SHP77 (cell line): ENCODE results near the gene KDM8.
A peak's percentile ranks its signal among the peaks of the same experiment; 100 is the strongest.
"Not testable (repeated sequence)": the region's sequence is repeated elsewhere in the genome, so short reads cannot be mapped to it uniquely, and the experiment has no call there.

Experiments used
- DNase-seq, 2 experiments: peaks; one replicate each; lab custom pipeline; 2025; lab: John Stamatoyannopoulos, UW

Gene KDM8

GRCh38 chr16:27242868-27243590 lies 39.7 kb downstream of the KDM8 start:
- no peak for DNase-seq

GRCh38 chr16:27243725-27244362 lies 40.5 kb downstream of the KDM8 start:
- DNase-seq = no peak

GRCh38 chr16:27244363-27244755 lies 41.0 kb downstream of the KDM8 start:
- DNase-seq = no peak

GRCh38 chr16:27245276-27246172 lies 42.2 kb downstream of the KDM8 start:
- DNase-seq = peak in 1 of 2 experiments; percentile 26

- DNase-seq = no peak
These were observed 43.1 kb downstream of the KDM8 start for GRCh38 chr16:27246439-27246838.

- DNase-seq = not testable (repeated sequence)
These were observed 43.8 kb downstream of the KDM8 start for GRCh38 chr16:27247076-27247475.

- no peak for DNase-seq
These were observed 44.7 kb downstream of the KDM8 start for GRCh38 chr16:27248036-27248435.

- DNase-seq = not testable (repeated sequence)
These were observed 45.6 kb downstream of the KDM8 start for GRCh38 chr16:27248886-27249285.

GRCh38 chr16:27251541-27252205 lies 48.3 kb downstream of the KDM8 start:
- DNase-seq = no peak

GRCh38 chr16:27252206-27252585 lies 48.9 kb downstream of the KDM8 start:
- DNase-seq = no peak

- DNase-seq = no peak
These were observed 50.2 kb downstream of the KDM8 start for GRCh38 chr16:27253526-27253930.

- no peak for DNase-seq
These were observed 51.0 kb downstream of the KDM8 start for GRCh38 chr16:27254262-27254811.

GRCh38 chr16:27256861-27257260 lies 53.5 kb downstream of the KDM8 start:
- no peak for DNase-seq

- no peak for DNase-seq
These were observed 53.9 kb downstream of the KDM8 start for GRCh38 chr16:27257271-27257670.

GRCh38 chr16:27258241-27258734 lies 55.0 kb downstream of the KDM8 start:
- no peak for DNase-seq

GRCh38 chr16:27259710-27260109 lies 56.4 kb downstream of the KDM8 start:
- no peak for DNase-seq

GRCh38 chr16:27262904-27263423 lies 59.6 kb downstream of the KDM8 start:
- DNase-seq = not testable (repeated sequence)

GRCh38 chr16:27264151-27264550 lies 60.8 kb downstream of the KDM8 start:
- DNase-seq = no peak

- DNase-seq = no peak
These were observed 62.7 kb downstream of the KDM8 start for GRCh38 chr16:27265982-27266381.

- DNase-seq = no peak
These were observed 63.8 kb downstream of the KDM8 start for GRCh38 chr16:27267037-27267677.
